B cell (primary cell): ENCODE measurements around the gene MAB21L4. TPM values are rescaled to one million over a fixed set of nuclear protein-coding genes. Genes with fewer than 3 reads are reported as not detected.

ENCODE experiments used
- ATAC-seq: fragments of 200-7000 bp; cut with Tn5 transposase; one replicate; pipeline ENCODE4 v1.10.0; 2021; ENCODE audit warnings: low read depth, mild to moderate bottlenecking, moderate number of reproducible peaks, moderate library complexity
- CTCF ChIA-PET: fragments of 350-600 bp; sonication (Branson Sonifier 250); formaldehyde crosslinking; loops from one replicate; lab custom pipeline; 2021; ENCODE audit warnings: antibody characterized with exemption, inconsistent platforms; lab: Charles Lee
- POLR2A ChIA-PET: fragments of 350-600 bp; sonication (Branson Sonifier 250); formaldehyde crosslinking; loops from one replicate; lab custom pipeline; 2021; ENCODE audit warnings: antibody characterized with exemption; lab: Charles Lee
- DNase-seq: peaks from one replicate; pipeline ENCODE4 v3.0.0; 2013
- H2AFZ ChIP-seq: 2 replicates; pipeline ENCODE4 v1.6.1; 2012; ENCODE audit warnings: mild to moderate bottlenecking, low read depth, low read length; ENCODE audit not compliant: insufficient read depth, poor library complexity, severe bottlenecking
- H3K27ac ChIP-seq, 2 donors: 1 replicate in 1 of 2; 2 replicates in 1 of 2; pipeline ENCODE4 v1.5.1; 2012 to 2013; ENCODE audit warnings: low read length in 2 of 2, mild to moderate bottlenecking in 2 of 2, moderate library complexity in 1 of 2
- H3K27me3 ChIP-seq, 4 experiments: fragments of 200-600 bp in 1 of 4; sonication (generic) in 1 of 4; replicated peaks in 1 of 4; 1 replicate in 2 of 4; 2 replicates in 2 of 4; pipeline versions ENCODE4 v1.6.1 to v1.7.0; 2013 to 2016; ENCODE audit warnings: low read length in 3 of 4, mild to moderate bottlenecking in 2 of 4, mixed read lengths in 1 of 4, moderate library complexity in 1 of 4; ENCODE audit not compliant: insufficient read depth in 4 of 4, control insufficient read depth in 3 of 4; ENCODE audit errors: control extremely low read depth in 1 of 4
- H3K36me3 ChIP-seq, 2 experiments: replicated peaks in 1 of 2; 1 replicate in 1 of 2; 2 replicates in 1 of 2; pipeline versions ENCODE4 v1.6.1 to v1.7.1; 2013; ENCODE audit warnings: low read length in 1 of 2; ENCODE audit not compliant: insufficient read depth in 2 of 2, control insufficient read depth in 1 of 2; ENCODE audit errors: control extremely low read depth in 1 of 2, extremely low read depth in 1 of 2
- H3K4me1 ChIP-seq, 2 donors: fragments of 200-600 bp in 1 of 2; sonication (generic) in 1 of 2; 1 replicate in 1 of 2; 2 replicates in 1 of 2; pipeline versions ENCODE4 v1.5.1 to v1.6.1; 2013 to 2017; ENCODE audit warnings: low read length in 2 of 2; ENCODE audit not compliant: control insufficient read depth in 2 of 2, insufficient read depth in 2 of 2
- H3K4me2 ChIP-seq: replicated peaks from 2 replicates; pipeline ENCODE3; 2012; ENCODE audit warnings: mild to moderate bottlenecking, low read depth, low read length; ENCODE audit not compliant: poor library complexity, severe bottlenecking
- H3K4me3 ChIP-seq, 5 experiments: fragments of 200-600 bp in 1 of 5; sonication (generic) in 1 of 5; 1 replicate in 3 of 5; 2 replicates in 2 of 5; pipeline versions ENCODE4 v1.5.1 to v1.7.0; 2011 to 2016; ENCODE audit warnings: low read length in 4 of 5, mild to moderate bottlenecking in 4 of 5, low read depth in 2 of 5, control low read depth in 1 of 5, moderate library complexity in 1 of 5; ENCODE audit not compliant: insufficient read depth in 1 of 5; ENCODE audit errors: control extremely low read depth in 1 of 5, extremely low read depth in 1 of 5
- H3K79me2 ChIP-seq: fragments of 200-600 bp; sonication (generic); one replicate; pipeline ENCODE4 v1.6.0; 2016; ENCODE audit warnings: low read length; ENCODE audit not compliant: control insufficient read depth, insufficient read depth
- H3K9ac ChIP-seq: fragments of 200-600 bp; sonication (generic); 2 replicates; pipeline ENCODE4 v1.6.1; 2017; ENCODE audit warnings: mild to moderate bottlenecking, low read length, moderate library complexity
- H3K9me3 ChIP-seq, 3 donors: one replicate each; pipeline versions ENCODE4 v1.6.1 to v1.7.1; 2013; ENCODE audit warnings: low read length in 2 of 3; ENCODE audit not compliant: control insufficient read depth in 2 of 3, insufficient read depth in 1 of 3; ENCODE audit errors: control extremely low read depth in 1 of 3
- H4K20me1 ChIP-seq: 2 replicates; pipeline ENCODE4 v1.6.0; 2012; ENCODE audit warnings: mild to moderate bottlenecking, low read length; ENCODE audit not compliant: insufficient read depth, control insufficient read depth, poor library complexity, severe bottlenecking
- H3K27ac Mint-ChIP-seq: one replicate; pipeline ENCODE4 v1.8.0; 2021; ENCODE audit warnings: mixed read lengths
- H3K27me3 Mint-ChIP-seq: one replicate; pipeline ENCODE4 v1.8.0; 2021; ENCODE audit warnings: mixed read lengths
- H3K4me1 Mint-ChIP-seq: one replicate; pipeline ENCODE4 v1.8.0; 2021; ENCODE audit warnings: mixed read lengths
- H3K4me3 Mint-ChIP-seq: one replicate; pipeline ENCODE4 v1.8.0; 2021; ENCODE audit warnings: mixed read lengths
- H3K9me3 Mint-ChIP-seq: one replicate; pipeline ENCODE4 v1.8.0; 2022; ENCODE audit warnings: mixed read lengths; ENCODE audit not compliant: insufficient read depth
- CTCF ChIP-seq: fragments of 200-600 bp; IDR thresholded peaks from one replicate; pipeline ENCODE4 v1.8.0; 2022; ENCODE audit warnings: antibody characterized with exemption, mild to moderate bottlenecking
- EZH2 ChIP-seq: IDR thresholded peaks from 2 replicates; pipeline ENCODE4 v1.6.1; 2012; ENCODE audit warnings: borderline replicate concordance, low read depth, mild to moderate bottlenecking, moderate library complexity, low read length; ENCODE audit not compliant: insufficient read depth, poor library complexity, severe bottlenecking
- WGBS: methylation state at CpG from one replicate; pipeline ENCODE4 v1.1.5; 2013; ENCODE audit warnings: missing lambda C conversion rate; ENCODE audit not compliant: insufficient coverage; 5-methylcytosine and 5-hydroxymethylcytosine counted together
- intact Hi-C: fragments of 100-400 bp; cut with micrococcal nuclease; formaldehyde crosslinking; loops from one replicate; pipeline ENCODE4 v1.10.0; 2022
- polyA plus RNA-seq: library from polyadenylated mRNA; depleted of rRNA; stranded (reverse); fragments of >200 nt; gene quantifications from 2 replicates; pipeline ENCODE4 v1.2.3, GENCODE V29; 2012
- total RNA-seq, 2 donors: library from RNA; stranded (reverse); fragments of 120-200 nt in 1 of 2; gene quantifications; 1 replicate in 1 of 2; 2 replicates in 1 of 2; pipeline versions ENCODE4 v1.2.3 to v1.2.4, GENCODE V29; 2013 to 2022

The MAB21L4 gene
- total and polyA plus RNA-seq, 2 donors (not counting 1 experiment from before 2014, with no cell fraction given) = not detected

- CTCF ChIA-PET = interaction anchor here (0.7 to 2.7 kb wide), 9 partner anchors 17 to 683 kb away, joined by 3 to 15 read pairs (median 3); partner anchors contain the start of gene PPP1R7
- H3K4me1 Mint-ChIP-seq = peaks cover 10% of the 10 kb centered on the region
- H3K27ac ChIP-seq = no peak overlapping the region
- H3K27me3 ChIP-seq = peaks cover 0 to 31% (median 9%) of the 10 kb centered on the region in 4 experiments
- no peak overlapping the region for H2AFZ ChIP-seq
- H3K27me3 Mint-ChIP-seq = peaks cover 30% of the 10 kb centered on the region
- H3K9me3 Mint-ChIP-seq = no peaks in the 10 kb centered on the region
- H3K4me3 Mint-ChIP-seq = no peak overlapping the region
- H3K4me1 ChIP-seq = peaks cover 8 to 15% of the 10 kb centered on the region in 2 donors
- no peaks in the 10 kb centered on the region for H4K20me1 ChIP-seq
- no peaks in the 10 kb centered on the region for H3K36me3 ChIP-seq
- no peaks in the 10 kb centered on the region for H3K79me2 ChIP-seq
- H3K9ac ChIP-seq = no peak overlapping the region
- H3K9me3 ChIP-seq = peaks cover 0 to 7% (median 0%) of the 10 kb centered on the region in 3 donors
- no peak overlapping the region for H3K4me2 ChIP-seq
- H3K4me3 ChIP-seq = no peak overlapping the region
- intact Hi-C loops = loop anchor here (1.0 kb wide), 1 partner anchor 235 kb away; the partner anchor contains the start of gene PPP1R7
- 65% methylated on average over 23 of the region's 25 CpGs for WGBS
- peak; percentile 52 for TF ChIP-seq CTCF
- TF ChIP-seq EZH2 = no peak
- peak; percentile 9 for ATAC-seq
- no peak for DNase-seq
- no peak overlapping the region for H3K27ac Mint-ChIP-seq
- POLR2A ChIA-PET = no interaction called here
Observed at GRCh38 chr2:240914645-240915525, 18.9 kb upstream of the MAB21L4 start.
